ENCODE results near the gene KAT14. TPM values are rescaled to one million over a fixed set of nuclear protein-coding genes. Genes with fewer than 3 reads are reported as not detected.
A peak's percentile ranks its signal among the peaks of the same experiment; 100 is the strongest.

The KAT14 gene
- total RNA-seq, 4 donors from 2014 or later, result 5.6 to 23.3 (median 18.0) TPM

GRCh38 chr20:18138266-18138582, 561 bp downstream of the KAT14 start:
- no peaks in the 10 kb centered on the region for H3K9me3 ChIP-seq
- H3K27ac ChIP-seq, result peak overlapping the region; percentile 85 to 91
- peak overlapping the region; percentile 93 to 95 for H3K4me3 ChIP-seq
- H3K27me3 ChIP-seq, result no peaks in the 10 kb centered on the region
- no peaks in the 10 kb centered on the region for H3K36me3 ChIP-seq
- DNase-seq, result no peak
- no peaks in the 10 kb centered on the region for H3K4me1 ChIP-seq
- intact Hi-C loops (cut with DNase I; ENCODE audit: low total_unique reads), result loop anchor here (10.0 kb wide), 1 partner anchor 147 kb away; the partner anchor contains the start of gene ZNF133
- no peak for TF ChIP-seq POLR2A (IDR thresholded peaks at IDR 0.05)

GRCh38 chr20:18138639-18139583, 1.2 kb downstream of the KAT14 start:
- TF ChIP-seq CTCF (IDR thresholded peaks at IDR 0.05), result no peak
- no peak for TF ChIP-seq POLR2A (IDR thresholded peaks at IDR 0.05)
- Histone ChIP-seq H3K27me3 (no peaks in the 10 kb centered on the region), H3K36me3 (no peaks in the 10 kb centered on the region), H3K27ac (peak overlapping the region in 1 of 2 donors; percentile 91), H3K4me1 (no peaks in the 10 kb centered on the region), H3K4me3 (peak overlapping the region; percentile 93 to 95), H3K9me3 (no peaks in the 10 kb centered on the region)
- DNase-seq, result no peak
- intact Hi-C loops (cut with DNase I; ENCODE audit: low total_unique reads), result loop anchor here (10.0 kb wide), 1 partner anchor 146 kb away; the partner anchor contains the start of gene ZNF133

- no peak for TF ChIP-seq POLR2A (IDR thresholded peaks at IDR 0.05)
- no peak for TF ChIP-seq CTCF (IDR thresholded peaks at IDR 0.05)
- intact Hi-C loops (cut with DNase I; ENCODE audit: low total_unique reads), result loop anchor here (10.0 kb wide), 1 partner anchor 145 kb away; the partner anchor contains the start of gene ZNF133
- no peaks in the 10 kb centered on the region for H3K27me3 ChIP-seq
- no peak overlapping the region for H3K27ac ChIP-seq
- no peak overlapping the region for H3K4me3 ChIP-seq
- H3K4me1 ChIP-seq, result no peaks in the 10 kb centered on the region
- DNase-seq, result no peak
- H3K36me3 ChIP-seq, result no peaks in the 10 kb centered on the region
- no peaks in the 10 kb centered on the region for H3K9me3 ChIP-seq
These were observed 2.2 kb downstream of the KAT14 start for GRCh38 chr20:18139832-18140231.

GRCh38 chr20:18144541-18145099, 7.0 kb downstream of the KAT14 start:
- Histone ChIP-seq H3K27ac (no peak overlapping the region), H3K36me3 (no peaks in the 10 kb centered on the region), H3K4me3 (no peak overlapping the region), H3K9me3 (no peaks in the 10 kb centered on the region), H3K27me3 (no peaks in the 10 kb centered on the region), H3K4me1 (no peaks in the 10 kb centered on the region)
- TF ChIP-seq CTCF (IDR thresholded peaks at IDR 0.05) (no peak), POLR2A (IDR thresholded peaks at IDR 0.05) (no peak)
- no peak for DNase-seq
- intact Hi-C loops (cut with DNase I; ENCODE audit: low total_unique reads), result no loop called here

GRCh38 chr20:18154342-18154741, 16.7 kb downstream of the KAT14 start:
- H3K27ac ChIP-seq, result no peak overlapping the region
- TF ChIP-seq POLR2A (IDR thresholded peaks at IDR 0.05) (no peak), CTCF (IDR thresholded peaks at IDR 0.05) (no peak)
- no peaks in the 10 kb centered on the region for H3K36me3 ChIP-seq
- intact Hi-C loops (cut with DNase I; ENCODE audit: low total_unique reads), result no loop called here
- no peak for DNase-seq
- H3K27me3 ChIP-seq, result no peaks in the 10 kb centered on the region
- no peaks in the 10 kb centered on the region for H3K4me1 ChIP-seq
- H3K4me3 ChIP-seq, result no peak overlapping the region
- no peaks in the 10 kb centered on the region for H3K9me3 ChIP-seq

Data from uterus (tissue), 4 donors.